Stimulated activated CD4-positive, alpha-beta T cell treated with anti-CD3 and anti-CD28 coated beads, Interleukin-4, amount 100 ng/mL, for 1 hour (primary cell): ENCODE results near the gene PCBD1.
A peak's percentile ranks its signal among the peaks of the same experiment; 100 is the strongest.

Experiments used
- DNase-seq: peaks from one replicate; pipeline ENCODE4 v3.0.0-alpha.2; 2020

Gene PCBD1

DNA sequence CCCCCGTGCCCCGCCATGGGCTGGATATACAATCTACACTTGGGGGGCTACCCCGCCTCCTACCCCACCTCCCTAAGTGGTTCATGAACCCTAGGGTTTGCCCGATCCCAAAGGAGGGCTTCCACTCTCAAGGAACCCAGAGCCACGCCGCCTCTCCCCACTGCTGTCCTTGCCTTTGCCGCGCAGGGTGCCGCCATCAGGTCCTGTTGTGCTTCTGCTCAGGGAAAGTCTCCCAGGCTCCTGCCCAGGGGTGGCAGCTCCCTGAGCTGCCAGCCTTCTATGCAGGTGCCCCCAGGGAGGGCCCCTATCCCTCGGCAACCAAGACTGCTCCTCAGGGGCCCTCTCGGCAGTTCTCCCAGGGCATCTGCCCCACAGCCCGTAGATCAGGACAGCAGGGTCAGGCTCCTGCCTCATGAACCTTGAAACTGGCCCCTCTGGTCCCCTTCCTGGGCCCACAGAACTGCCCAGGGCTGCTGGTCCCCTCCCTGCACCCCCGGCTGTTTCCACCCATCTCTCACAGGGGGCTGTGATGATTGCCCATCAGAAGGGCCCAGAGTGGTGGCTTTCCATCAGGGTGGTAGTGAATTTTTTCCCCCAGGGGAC is 13.0 kb upstream of the PCBD1 start:
- DNase-seq = no peak

DNA sequence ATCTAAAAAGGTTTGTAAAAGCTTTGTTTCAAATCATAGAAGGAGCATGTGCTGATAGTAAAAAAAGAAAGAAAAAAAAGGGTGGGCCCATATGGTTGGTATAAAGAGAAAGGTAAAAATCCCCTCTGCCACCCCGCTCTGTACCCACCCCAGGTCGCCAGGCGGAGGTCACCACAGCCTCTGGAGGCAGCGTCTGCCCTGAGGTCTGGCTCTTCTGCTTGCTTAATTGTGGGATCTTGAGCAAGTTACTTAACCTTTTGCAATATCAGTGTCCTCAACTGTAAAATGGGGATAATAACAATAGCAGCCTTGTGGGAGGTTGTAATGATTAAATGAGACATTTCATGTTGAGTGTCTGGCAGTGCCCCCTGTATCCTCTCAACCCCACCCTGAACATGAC is 10.7 kb upstream of the PCBD1 start:
- no peak for DNase-seq

DNA sequence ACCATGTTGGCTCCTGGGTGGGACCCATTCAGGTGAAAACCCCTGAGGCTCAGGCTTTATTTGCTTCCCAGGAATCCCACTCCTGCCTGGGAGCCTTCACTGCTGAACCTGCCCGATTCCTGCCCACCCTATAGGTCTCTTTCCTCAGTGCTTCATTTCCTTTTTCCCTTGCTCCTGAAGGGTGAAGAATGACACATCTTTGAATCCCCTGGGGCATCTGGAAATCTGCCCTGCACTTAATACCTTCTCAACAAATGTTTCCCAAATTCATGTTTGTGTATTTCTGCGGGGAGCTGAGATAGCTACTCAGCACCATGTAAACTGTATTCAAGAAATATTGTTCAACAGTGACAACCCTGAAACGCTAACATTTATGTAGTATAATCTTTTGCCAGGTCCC is 10.3 kb upstream of the PCBD1 start:
- DNase-seq = no peak

GRCh38 chr10:70896551-70896950 is 8.2 kb upstream of the PCBD1 start:
- DNase-seq = no peak

GRCh38 chr10:70894416-70894815 is 6.1 kb upstream of the PCBD1 start:
- no peak for DNase-seq

DNA sequence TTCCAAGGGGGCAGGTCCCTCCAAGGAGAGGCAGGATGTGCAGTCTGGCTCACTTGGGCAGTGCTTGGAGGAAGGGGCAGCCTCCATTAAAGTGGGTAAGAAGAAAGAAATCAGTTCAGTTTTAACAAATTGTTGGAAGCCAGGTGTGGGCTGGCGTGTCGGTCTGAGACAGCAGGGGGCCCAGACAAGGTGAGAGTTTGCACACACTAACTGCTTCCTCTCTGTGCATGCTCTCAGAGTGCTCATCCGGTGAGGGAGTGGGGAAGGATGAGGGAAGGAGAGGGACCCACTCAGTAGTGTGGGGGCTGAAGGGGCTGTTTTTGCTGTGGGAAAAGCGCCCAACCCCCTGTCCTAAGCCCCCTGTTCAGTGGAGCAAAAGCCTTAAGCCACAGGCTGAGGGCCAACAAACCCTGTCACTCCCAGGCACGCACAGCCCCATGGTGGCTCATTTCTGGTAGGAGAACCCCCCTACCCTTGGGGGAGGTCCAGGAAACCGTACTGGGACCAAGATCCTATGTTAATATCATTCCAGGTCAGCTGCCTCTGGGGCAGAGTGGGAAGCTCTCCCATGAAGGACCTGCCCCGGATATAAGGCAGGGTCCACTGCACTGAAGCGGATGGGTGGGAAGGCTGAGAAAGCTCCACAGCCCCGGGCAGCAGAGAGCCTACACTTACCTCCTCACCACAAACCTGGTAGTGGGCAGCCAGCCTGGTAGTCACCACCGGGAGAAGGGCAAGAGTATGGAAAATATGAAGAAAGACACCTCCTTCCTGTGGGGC is 5.1 kb upstream of the PCBD1 start:
- no peak for DNase-seq

- DNase-seq = no peak
Measured at GRCh38 chr10:70892631-70893030, 4.3 kb upstream of the PCBD1 start.

DNA sequence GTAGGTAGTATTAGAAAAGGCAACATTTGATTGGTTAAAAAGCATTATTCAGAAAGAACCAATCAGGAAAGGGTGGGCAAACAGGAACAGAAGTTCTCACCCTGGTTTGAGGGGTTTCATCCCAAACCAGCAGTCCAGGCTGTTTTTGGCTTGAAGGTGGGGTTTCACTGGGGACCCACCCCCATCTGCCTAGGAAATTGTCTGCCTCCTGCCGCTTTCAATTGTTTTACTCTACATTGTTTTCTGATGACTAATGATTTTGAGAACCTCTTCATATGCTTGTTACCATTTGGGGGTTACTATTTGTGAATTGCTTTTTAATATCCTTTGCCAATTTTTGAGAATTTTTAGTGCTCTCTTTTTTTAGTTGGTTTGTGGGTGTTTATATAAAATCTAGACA is 3.3 kb upstream of the PCBD1 start:
- DNase-seq = no peak

DNA sequence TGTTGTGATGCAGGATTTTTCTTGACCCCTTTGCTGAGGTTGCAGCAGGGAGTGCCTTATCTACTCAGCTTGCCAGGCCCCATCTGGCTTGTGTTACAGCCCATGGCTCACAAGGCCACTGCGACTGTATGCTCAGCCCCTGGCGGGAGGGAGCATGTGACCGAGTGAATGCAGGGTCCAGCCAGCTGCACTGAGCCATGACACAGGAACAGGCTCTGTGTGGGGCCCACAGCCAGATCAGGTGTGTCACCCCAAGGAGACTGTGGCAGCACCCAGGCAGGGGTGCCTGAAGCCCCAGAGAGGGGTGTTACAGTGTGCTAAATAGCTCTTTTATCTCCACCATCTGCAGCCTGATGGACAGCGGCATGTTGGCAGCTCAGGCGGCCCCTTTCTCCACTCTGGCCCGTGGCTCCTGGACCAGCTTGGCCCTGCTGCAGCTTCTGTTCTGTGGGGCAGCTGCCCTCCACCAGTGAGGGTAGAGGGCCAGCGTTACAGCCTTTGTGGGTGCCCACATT is 2.6 kb upstream of the PCBD1 start:
- DNase-seq = no peak

- no peak for DNase-seq
Measured at GRCh38 chr10:70889291-70889690, 926 bp upstream of the PCBD1 start.

- no peak for DNase-seq
Measured at GRCh38 chr10:70886921-70887665, 1.3 kb downstream of the PCBD1 start.

DNA sequence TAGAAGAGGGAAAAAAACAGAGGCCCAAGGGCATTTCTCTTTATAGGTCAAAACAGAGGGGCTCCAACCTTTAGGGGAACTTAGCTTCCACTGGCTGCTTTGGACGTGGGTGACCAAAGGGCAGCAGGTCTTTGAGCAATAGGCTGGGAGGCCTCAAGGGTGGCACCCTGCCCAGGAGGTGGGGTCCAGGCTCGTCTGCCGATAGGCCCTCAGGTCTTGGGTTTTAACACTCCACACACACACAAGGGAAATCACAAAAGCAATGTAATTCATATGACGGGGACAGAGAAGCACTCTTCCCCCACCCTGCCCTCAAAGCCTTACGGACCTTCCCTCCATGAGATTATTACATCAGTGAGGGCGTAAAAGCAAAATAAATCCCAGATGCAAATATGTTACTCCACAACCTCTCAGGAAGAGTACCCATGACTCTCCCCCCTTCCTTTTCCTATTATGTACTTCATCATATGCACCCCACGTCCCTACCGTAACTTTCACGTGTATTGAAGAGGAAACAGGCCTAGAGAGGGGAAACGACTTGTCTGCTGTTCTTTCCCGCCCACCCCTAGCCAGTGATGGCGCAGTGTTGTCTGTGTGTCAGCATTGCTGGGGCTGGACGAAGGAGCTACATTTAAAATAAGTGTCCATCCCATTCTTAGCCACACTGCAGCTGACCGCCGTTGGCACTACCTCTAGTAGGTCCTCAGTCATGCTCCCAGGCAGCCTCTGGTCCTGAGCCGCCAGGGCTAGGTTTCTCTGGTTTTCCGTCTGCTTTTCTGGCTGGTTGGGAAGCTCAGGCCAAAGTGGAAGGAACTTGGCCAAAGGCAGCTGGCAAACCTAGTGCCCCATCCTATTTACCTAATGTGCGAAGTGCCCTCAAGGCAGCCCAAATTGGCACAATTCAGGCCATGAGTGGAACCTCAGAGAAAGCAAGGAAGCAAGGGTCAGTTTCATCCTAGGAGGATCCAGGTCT is 2.1 kb downstream of the PCBD1 start:
- no peak for DNase-seq

DNA sequence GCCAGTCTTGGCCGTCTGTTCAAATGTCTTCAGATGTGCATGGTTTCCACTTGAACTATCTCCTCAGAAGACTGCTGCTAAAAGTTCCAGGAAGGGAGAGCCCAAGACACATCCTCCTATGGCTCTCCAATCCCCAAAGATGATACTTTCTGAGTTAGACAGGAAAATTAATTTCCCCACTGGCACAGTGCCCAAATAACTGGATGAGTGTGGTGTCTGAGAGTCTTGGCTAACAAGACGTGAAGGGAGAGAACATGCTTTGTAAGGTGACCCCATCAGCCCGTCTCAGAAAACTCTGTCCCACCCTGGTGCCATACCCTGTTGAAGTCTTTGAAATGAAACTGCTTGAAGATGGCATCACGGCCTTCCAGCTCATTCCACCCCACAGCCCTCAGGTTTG is 2.9 kb downstream of the PCBD1 start:
- DNase-seq = no peak

DNA sequence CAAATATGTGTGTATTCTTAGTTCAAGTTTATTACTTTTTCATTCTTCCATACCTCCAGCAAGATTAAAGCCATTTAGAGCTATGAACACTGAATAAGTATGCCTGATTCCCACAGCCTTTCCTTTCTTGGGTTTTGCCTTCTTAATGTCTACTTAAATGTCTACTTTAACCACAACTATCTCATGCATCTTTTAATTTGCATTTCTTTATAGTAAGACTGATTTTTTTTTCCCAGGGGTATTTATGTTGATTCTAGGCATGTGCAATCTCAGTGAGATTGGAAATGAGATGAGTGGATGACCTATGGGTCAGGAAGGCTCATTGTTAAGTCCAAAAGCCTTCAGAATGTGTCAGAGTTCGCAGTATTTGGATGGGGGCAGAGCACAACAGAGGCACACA is 3.6 kb downstream of the PCBD1 start:
- no peak for DNase-seq

- peak; percentile 71 for DNase-seq
Measured at GRCh38 chr10:70880077-70880534, 8.3 kb downstream of the PCBD1 start.

DNA sequence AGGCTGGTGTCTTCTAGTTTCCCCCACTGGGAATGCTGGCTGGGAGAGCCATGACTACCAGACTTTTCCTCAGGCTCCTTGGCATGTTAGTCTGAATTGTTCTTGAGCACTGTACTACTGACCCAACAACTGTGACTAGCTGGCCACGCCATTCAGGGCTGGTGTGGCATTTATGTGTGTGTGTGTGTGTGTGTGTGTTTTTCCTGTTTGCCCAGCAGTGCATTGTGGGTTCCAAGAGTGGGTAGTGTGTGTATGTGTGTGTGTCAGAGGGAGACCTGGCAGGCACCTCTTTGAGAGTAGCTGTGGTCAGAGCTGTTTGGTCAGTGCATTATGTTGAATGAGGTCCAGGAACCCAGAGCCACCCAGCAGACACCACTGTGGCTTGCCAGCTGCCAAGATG is 9.2 kb downstream of the PCBD1 start:
- no peak for DNase-seq

DNA sequence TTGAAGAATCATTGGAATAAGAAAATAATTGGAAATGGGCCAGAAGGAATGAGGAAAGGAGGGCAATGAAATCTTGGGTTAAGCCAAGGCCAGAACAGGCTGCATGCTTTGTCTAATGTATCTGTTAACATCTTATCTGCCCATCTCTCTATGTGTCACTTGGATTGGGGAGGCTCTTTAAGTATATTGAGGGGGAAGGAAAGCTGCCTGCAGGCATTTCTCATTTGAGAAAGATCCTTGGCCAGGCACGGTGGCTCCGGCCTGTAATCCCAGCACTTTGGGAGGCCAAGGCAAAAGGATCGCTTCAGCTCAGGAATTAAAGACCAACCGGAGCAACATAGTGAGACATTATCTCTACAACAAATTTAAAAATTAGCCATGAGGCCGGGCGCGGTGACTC is 14.3 kb downstream of the PCBD1 start:
- DNase-seq = no peak

DNA sequence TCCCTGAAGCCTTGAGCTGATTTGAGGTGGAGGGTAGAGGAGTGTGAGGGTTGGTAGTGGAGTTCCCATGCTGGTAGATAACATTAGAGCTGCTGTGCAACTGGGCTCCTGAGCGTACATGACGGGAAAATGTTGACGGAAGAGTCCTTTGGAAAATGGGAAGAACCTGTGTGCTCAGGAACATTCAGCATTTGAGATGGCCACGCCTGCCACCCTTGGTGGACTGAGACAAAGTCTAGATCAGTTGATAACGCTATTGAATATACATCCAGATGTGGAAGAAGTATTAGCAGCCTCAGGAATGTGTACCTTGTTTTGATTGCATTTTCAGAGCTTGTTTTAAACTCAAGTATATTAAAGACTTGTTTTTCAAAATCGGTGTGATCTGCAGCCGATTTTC is 16.1 kb downstream of the PCBD1 start:
- no peak for DNase-seq

GRCh38 chr10:70866424-70866823 is 21.9 kb downstream of the PCBD1 start:
- no peak for DNase-seq

- no peak for DNase-seq
Measured at GRCh38 chr10:70864935-70865334, 23.4 kb downstream of the PCBD1 start.

DNA sequence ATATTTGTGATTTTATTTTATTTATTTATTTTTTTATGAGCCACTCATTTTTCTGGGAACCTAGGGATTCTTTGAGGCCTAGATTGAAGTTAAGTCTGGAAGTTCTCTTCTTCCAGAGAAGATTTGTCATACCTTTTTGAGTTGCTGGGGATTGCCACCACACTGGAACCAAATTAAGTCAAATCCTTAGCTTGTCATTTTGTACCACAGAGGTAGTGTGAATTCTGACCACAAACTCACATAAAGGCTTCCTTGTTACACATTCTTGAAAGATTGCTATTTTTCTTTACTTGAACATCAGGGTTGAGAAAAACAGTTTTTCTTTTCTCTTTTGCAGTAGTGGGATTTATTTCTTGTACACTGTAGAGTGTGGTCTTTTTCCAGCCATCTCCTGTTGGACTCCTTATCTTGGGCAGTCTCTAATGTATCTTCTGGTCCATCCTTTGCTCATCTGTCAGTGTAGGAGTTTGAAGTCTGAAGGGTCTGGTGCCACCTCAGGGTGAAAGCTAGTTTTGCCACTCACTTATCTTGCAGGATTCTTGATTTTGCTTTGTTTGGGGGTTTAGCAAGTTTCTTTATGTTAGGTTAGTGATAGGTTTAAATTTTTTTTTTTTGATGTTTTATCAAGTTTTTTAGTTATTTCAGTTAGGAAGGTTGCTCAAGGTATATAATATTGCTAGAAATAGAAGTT is 24.8 kb downstream of the PCBD1 start:
- DNase-seq = no peak
